ENCODE results near the gene WFIKKN2. TPM values are rescaled to one million over a fixed set of nuclear protein-coding genes. Genes with fewer than 3 reads are reported as not detected.

Gene WFIKKN2
- total and polyA plus RNA-seq, 8 donors, result 0.09 to 0.45 (median 0.15) TPM

GRCh38 chr17:50868140-50868438 lies 32.7 kb downstream of the WFIKKN2 start:
- intact Hi-C loops (cut with DNase I), result loop anchor here in 2 of 3 donors (5.0 to 10.0 kb wide), 2 partner anchors 34 to 47 kb away; no protein-coding TSS in a partner anchor
- WGBS, 2 donors, result 5 to 6% methylated on average over 1 of the region's 1 CpG

GRCh38 chr17:50868602-50869001 lies 33.2 kb downstream of the WFIKKN2 start:
- WGBS, 2 donors, result 8 to 14% methylated on average over 1 of the region's 1 CpG
- DNase-seq (no peak), FAIRE-seq (no peak), ATAC-seq (no peak)
- H3K27ac ChIP-seq, result peak overlapping the region; percentile 99 to 100 (median 100)
- H3K9me3 ChIP-seq, result no peaks in the 10 kb centered on the region
- H3K36me3 ChIP-seq, result peaks cover 0 to 2% (median 0%) of the 10 kb centered on the region in 3 donors
- intact Hi-C loops (cut with DNase I), result loop anchor here in 2 of 3 donors (5.0 to 10.0 kb wide), 2 partner anchors 34 to 46 kb away; no protein-coding TSS in a partner anchor
- peak overlapping the region in 3 of 4 donors; percentile 65 to 98 (median 87) for H3K4me3 ChIP-seq
- peaks cover 10 to 37% (median 24%) of the 10 kb centered on the region in 3 donors for H3K4me1 ChIP-seq
- H3K27me3 ChIP-seq, result no peaks in the 10 kb centered on the region
- no peak for TF ChIP-seq CTCF (IDR thresholded peaks at IDR 0.05)

More at GRCh38 chr17:50868140-50868438, 32.7 kb downstream of the WFIKKN2 start:
- Histone ChIP-seq H3K4me3 (peak overlapping the region; percentile 37 to 98 (median 76)), H3K27ac (peak overlapping the region; percentile 99 to 100 (median 100)), H3K4me1 (peaks cover 10 to 37% (median 24%) of the 10 kb centered on the region in 3 donors), H3K27me3 (no peaks in the 10 kb centered on the region), H3K36me3 (peaks cover 0 to 7% (median 0%) of the 10 kb centered on the region in 3 donors), H3K9me3 (no peaks in the 10 kb centered on the region)
- DNase-seq (no peak), ATAC-seq (no peak), FAIRE-seq (peak; percentile 29)
- no peak for TF ChIP-seq CTCF (IDR thresholded peaks at IDR 0.05)

GRCh38 chr17:50871364-50871763 lies 36.0 kb downstream of the WFIKKN2 start:
- Histone ChIP-seq H3K36me3 (no peaks in the 10 kb centered on the region), H3K27ac (peak overlapping the region in 2 of 4 donors; percentile 20 to 26), H3K4me1 (peaks cover 10 to 37% (median 24%) of the 10 kb centered on the region in 3 donors), H3K9me3 (no peaks in the 10 kb centered on the region), H3K4me3 (no peak overlapping the region), H3K27me3 (no peaks in the 10 kb centered on the region)
- DNase-seq, result no peak
- intact Hi-C loops (cut with DNase I), result no loop called here
- ATAC-seq, result no peak
- no peak for TF ChIP-seq CTCF (IDR thresholded peaks at IDR 0.05)
- FAIRE-seq, result no peak
- 50 to 53% methylated on average over 4 of the region's 4 CpGs for WGBS, 2 donors

GRCh38 chr17:50871898-50872297 lies 36.5 kb downstream of the WFIKKN2 start:
- no peaks in the 10 kb centered on the region for H3K36me3 ChIP-seq
- ATAC-seq (peak in 1 of 4 donors; percentile 22), DNase-seq (no peak), FAIRE-seq (no peak)
- intact Hi-C loops (cut with DNase I), result no loop called here
- no peak for TF ChIP-seq CTCF (IDR thresholded peaks at IDR 0.05)
- H3K27ac ChIP-seq, result peak overlapping the region; percentile 16 to 46 (median 23)
- no peak overlapping the region for H3K4me3 ChIP-seq
- no peaks in the 10 kb centered on the region for H3K27me3 ChIP-seq
- 32 to 40% methylated on average over 2 of the region's 2 CpGs for WGBS, 2 donors
- H3K9me3 ChIP-seq, result no peaks in the 10 kb centered on the region
- H3K4me1 ChIP-seq, result peaks cover 10 to 37% (median 24%) of the 10 kb centered on the region in 3 donors

- H3K27ac ChIP-seq, result peak overlapping the region; percentile 8 to 46 (median 21)
- intact Hi-C loops (cut with DNase I), result no loop called here
- DNase-seq (peak in 4 of 6 donors; percentile 53 to 73 (median 60)), ATAC-seq (peak; percentile 65 to 79 (median 76)), FAIRE-seq (no peak)
- WGBS, 2 donors, result 23 to 24% methylated on average over 4 of the region's 4 CpGs
- H3K4me1 ChIP-seq, result peaks cover 10 to 37% (median 24%) of the 10 kb centered on the region in 3 donors
- no peaks in the 10 kb centered on the region for H3K9me3 ChIP-seq
- no peak for TF ChIP-seq CTCF (IDR thresholded peaks at IDR 0.05)
- no peaks in the 10 kb centered on the region for H3K27me3 ChIP-seq
- H3K4me3 ChIP-seq, result no peak overlapping the region
- H3K36me3 ChIP-seq, result no peaks in the 10 kb centered on the region
Measured at GRCh38 chr17:50872710-50873424, 37.5 kb downstream of the WFIKKN2 start.
